Measurements from ENCODE around the gene HK1.

The HK1 gene

GRCh38 chr10:69326692-69327091 lies 48.4 kb downstream of the HK1 start:
- TF ChIP-seq GATA2 (IDR thresholded peaks at IDR 0.05; ENCODE audit: low read depth, low read length) (no peak), GATA3 (IDR thresholded peaks at IDR 0.05; ENCODE audit: low read depth, low read length) (no peak)

- TF ChIP-seq GATA2 (IDR thresholded peaks at IDR 0.05; ENCODE audit: low read depth, low read length) (no peak), GATA3 (IDR thresholded peaks at IDR 0.05; ENCODE audit: low read depth, low read length) (no peak)
These were observed 49.4 kb downstream of the HK1 start for GRCh38 chr10:69327463-69328379.

GRCh38 chr10:69328380-69328735 lies 50.1 kb downstream of the HK1 start:
- no peak for TF ChIP-seq GATA2 (IDR thresholded peaks at IDR 0.05; ENCODE audit: low read depth, low read length)
- no peak for TF ChIP-seq GATA3 (IDR thresholded peaks at IDR 0.05; ENCODE audit: low read depth, low read length)

GRCh38 chr10:69329721-69330178 lies 51.5 kb downstream of the HK1 start:
- TF ChIP-seq GATA2 (IDR thresholded peaks at IDR 0.05; ENCODE audit: low read depth, low read length), result no peak
- no peak for TF ChIP-seq GATA3 (IDR thresholded peaks at IDR 0.05; ENCODE audit: low read depth, low read length)

GRCh38 chr10:69331161-69331560 lies 52.9 kb downstream of the HK1 start:
- TF ChIP-seq GATA2 (IDR thresholded peaks at IDR 0.05; ENCODE audit: low read depth, low read length), result no peak
- no peak for TF ChIP-seq GATA3 (IDR thresholded peaks at IDR 0.05; ENCODE audit: low read depth, low read length)

- TF ChIP-seq GATA2 (IDR thresholded peaks at IDR 0.05; ENCODE audit: low read depth, low read length), result no peak
- no peak for TF ChIP-seq GATA3 (IDR thresholded peaks at IDR 0.05; ENCODE audit: low read depth, low read length)
These were observed 54.1 kb downstream of the HK1 start for GRCh38 chr10:69332278-69333010.

- TF ChIP-seq GATA2 (IDR thresholded peaks at IDR 0.05; ENCODE audit: low read depth, low read length) (no peak), GATA3 (IDR thresholded peaks at IDR 0.05; ENCODE audit: low read depth, low read length) (no peak)
These were observed 54.9 kb downstream of the HK1 start for GRCh38 chr10:69333205-69333604.

GRCh38 chr10:69334302-69335062 lies 56.2 kb downstream of the HK1 start:
- TF ChIP-seq GATA2 (IDR thresholded peaks at IDR 0.05; ENCODE audit: low read depth, low read length) (no peak), GATA3 (IDR thresholded peaks at IDR 0.05; ENCODE audit: low read depth, low read length) (no peak)

GRCh38 chr10:69335063-69335587 lies 56.8 kb downstream of the HK1 start:
- no peak for TF ChIP-seq GATA2 (IDR thresholded peaks at IDR 0.05; ENCODE audit: low read depth, low read length)
- no peak for TF ChIP-seq GATA3 (IDR thresholded peaks at IDR 0.05; ENCODE audit: low read depth, low read length)

- TF ChIP-seq GATA3 (IDR thresholded peaks at IDR 0.05; ENCODE audit: low read depth, low read length) (no peak), GATA2 (IDR thresholded peaks at IDR 0.05; ENCODE audit: low read depth, low read length) (no peak)
These were observed 57.3 kb downstream of the HK1 start for GRCh38 chr10:69335613-69336012.

GRCh38 chr10:69336952-69337295 lies 58.6 kb downstream of the HK1 start:
- TF ChIP-seq GATA2 (IDR thresholded peaks at IDR 0.05; ENCODE audit: low read depth, low read length), result no peak
- TF ChIP-seq GATA3 (IDR thresholded peaks at IDR 0.05; ENCODE audit: low read depth, low read length), result no peak

GRCh38 chr10:69337296-69338132 lies 59.2 kb downstream of the HK1 start:
- TF ChIP-seq GATA2 (IDR thresholded peaks at IDR 0.05; ENCODE audit: low read depth, low read length) (peak; percentile 75), GATA3 (IDR thresholded peaks at IDR 0.05; ENCODE audit: low read depth, low read length) (no peak)

GRCh38 chr10:69338133-69338456 lies 59.8 kb downstream of the HK1 start:
- TF ChIP-seq GATA2 (IDR thresholded peaks at IDR 0.05; ENCODE audit: low read depth, low read length), result no peak
- TF ChIP-seq GATA3 (IDR thresholded peaks at IDR 0.05; ENCODE audit: low read depth, low read length), result no peak

Data from SH-SY5Y (cell line).